Measurements from ENCODE around the gene MRPL22. TPM values are rescaled to one million over a fixed set of nuclear protein-coding genes. Genes with fewer than 3 reads are reported as not detected.

Gene MRPL22
- total RNA-seq, 1 donor from 2014 or later = 31.4 TPM

- Histone ChIP-seq H3K4me1 (no peaks in the 10 kb centered on the region), H3K36me3 (no peaks in the 10 kb centered on the region), H3K27ac (no peak overlapping the region), H3K27me3 (no peaks in the 10 kb centered on the region), H3K9me3 (no peaks in the 10 kb centered on the region), H3K4me3 (no peak overlapping the region)
- no peak for TF ChIP-seq CTCF (IDR thresholded peaks at IDR 0.05)
- DNase-seq (no peak), ATAC-seq (no peak)
- intact Hi-C loops (cut with DNase I) = no loop called here
Observed at GRCh38 chr5:155017610-155018009, 76.7 kb downstream of the MRPL22 start.

Other genes starting within 250 kb of the MRPL22 start
- 151 TPM for gene LARP1, start 185.7 kb upstream of the MRPL22 start, total RNA-seq
- gene FAXDC2, start 90.5 kb upstream of the MRPL22 start, total RNA-seq = 79.0 TPM
- 101 TPM for gene CNOT8, start 82.4 kb upstream of the MRPL22 start, total RNA-seq
- gene GEMIN5, start 2.9 kb upstream of the MRPL22 start, total RNA-seq = 13.9 TPM
- 0.17 TPM for gene KIF4B, start 72.7 kb downstream of the MRPL22 start, total RNA-seq